Neural progenitor cell (in vitro differentiated cells): Measurements from ENCODE around the gene PHF14.

Experiments
- EZH2 ChIP-seq: fragments of 200-600 bp; sonication (generic); IDR thresholded peaks from 2 replicates; pipeline ENCODE4 v1.6.1; 2017; ENCODE audit warnings: antibody characterized with exemption, mild to moderate bottlenecking, moderate library complexity
- EZH2phosphoT487 ChIP-seq: fragments of 200-600 bp; sonication (generic); IDR thresholded peaks from 2 replicates; pipeline ENCODE4 v1.6.1; 2017; ENCODE audit warnings: antibody characterized with exemption
- TF ChIP-seq, protein P1 (sequence below): fragments of 200-600 bp; sonication (generic); IDR thresholded peaks from 2 replicates; pipeline ENCODE4 v1.5.1; 2017; ENCODE audit warnings: antibody characterized with exemption, mild to moderate bottlenecking

DNA sequence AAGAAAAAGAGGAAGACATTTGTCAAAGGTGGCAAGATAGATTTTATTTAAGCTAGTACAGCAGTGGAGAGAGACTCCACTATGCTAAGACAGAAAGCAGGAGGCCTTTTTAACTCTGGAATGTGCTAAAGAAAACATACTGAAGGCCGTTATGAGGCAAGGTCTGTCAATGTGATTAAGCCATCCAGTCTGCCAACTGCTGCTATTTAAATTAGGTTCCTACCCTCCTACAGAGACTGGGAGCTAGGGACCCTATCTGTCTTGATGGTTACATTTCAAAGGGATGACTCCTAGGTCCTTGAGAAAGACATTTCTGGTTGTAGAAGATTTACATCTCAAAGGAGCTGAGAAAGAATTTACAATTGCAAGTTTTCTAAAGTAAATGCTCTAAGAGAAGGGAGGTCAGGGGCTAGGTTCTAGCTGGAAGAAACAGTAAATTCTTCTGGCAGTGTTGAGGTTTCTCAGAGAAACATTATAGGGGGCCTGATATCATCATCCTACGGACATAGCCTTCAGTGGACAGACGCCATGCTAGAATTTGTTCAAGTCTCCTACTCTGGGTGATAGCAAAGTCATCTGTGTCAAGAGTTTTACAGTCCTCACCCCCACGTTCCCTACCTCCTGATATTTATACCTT lies 211.6 kb downstream of the PHF14 start:
- no peak for TF ChIP-seq EZH2
- TF ChIP-seq, protein P1, sequence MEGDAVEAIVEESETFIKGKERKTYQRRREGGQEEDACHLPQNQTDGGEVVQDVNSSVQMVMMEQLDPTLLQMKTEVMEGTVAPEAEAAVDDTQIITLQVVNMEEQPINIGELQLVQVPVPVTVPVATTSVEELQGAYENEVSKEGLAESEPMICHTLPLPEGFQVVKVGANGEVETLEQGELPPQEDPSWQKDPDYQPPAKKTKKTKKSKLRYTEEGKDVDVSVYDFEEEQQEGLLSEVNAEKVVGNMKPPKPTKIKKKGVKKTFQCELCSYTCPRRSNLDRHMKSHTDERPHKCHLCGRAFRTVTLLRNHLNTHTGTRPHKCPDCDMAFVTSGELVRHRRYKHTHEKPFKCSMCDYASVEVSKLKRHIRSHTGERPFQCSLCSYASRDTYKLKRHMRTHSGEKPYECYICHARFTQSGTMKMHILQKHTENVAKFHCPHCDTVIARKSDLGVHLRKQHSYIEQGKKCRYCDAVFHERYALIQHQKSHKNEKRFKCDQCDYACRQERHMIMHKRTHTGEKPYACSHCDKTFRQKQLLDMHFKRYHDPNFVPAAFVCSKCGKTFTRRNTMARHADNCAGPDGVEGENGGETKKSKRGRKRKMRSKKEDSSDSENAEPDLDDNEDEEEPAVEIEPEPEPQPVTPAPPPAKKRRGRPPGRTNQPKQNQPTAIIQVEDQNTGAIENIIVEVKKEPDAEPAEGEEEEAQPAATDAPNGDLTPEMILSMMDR: no peak
- no peak for TF ChIP-seq EZH2phosphoT487
